Measurements from ENCODE around the gene TRPM8. TPM values are rescaled to one million over a fixed set of nuclear protein-coding genes. Genes with fewer than 3 reads are reported as not detected.

TRPM8 gene
- total and polyA plus RNA-seq, 2 donors from 2014 or later, result 2.5 TPM; not detected in 1

- Histone ChIP-seq H3K36me3 (ENCODE audit: control insufficient read depth in 2 of 3, insufficient read depth in 3 of 3, low read length in 3 of 3) (no peaks in the 10 kb centered on the region), H3K9me3 (ENCODE audit: control insufficient read depth in 2 of 3, insufficient read depth in 1 of 3, low read length in 3 of 3) (no peaks in the 10 kb centered on the region), H3K9ac (ENCODE audit: low read length in 3 of 3) (no peak overlapping the region), H3K27ac (ENCODE audit: low read depth in 2 of 2, low read length in 2 of 2) (no peak overlapping the region), H3K4me3 (ENCODE audit: low read length in 3 of 3) (no peak overlapping the region), H3K4me1 (ENCODE audit: control insufficient read depth in 2 of 3, insufficient read depth in 2 of 3, low read depth in 1 of 3, low read length in 3 of 3) (no peaks in the 10 kb centered on the region), H3K27me3 (ENCODE audit: control insufficient read depth, insufficient read depth, low read length) (no peaks in the 10 kb centered on the region)
- DNase-seq (no peak), FAIRE-seq (no peak)
- intact Hi-C loops (cut with DNase I), result no loop called here
- TF ChIP-seq, protein P1, sequence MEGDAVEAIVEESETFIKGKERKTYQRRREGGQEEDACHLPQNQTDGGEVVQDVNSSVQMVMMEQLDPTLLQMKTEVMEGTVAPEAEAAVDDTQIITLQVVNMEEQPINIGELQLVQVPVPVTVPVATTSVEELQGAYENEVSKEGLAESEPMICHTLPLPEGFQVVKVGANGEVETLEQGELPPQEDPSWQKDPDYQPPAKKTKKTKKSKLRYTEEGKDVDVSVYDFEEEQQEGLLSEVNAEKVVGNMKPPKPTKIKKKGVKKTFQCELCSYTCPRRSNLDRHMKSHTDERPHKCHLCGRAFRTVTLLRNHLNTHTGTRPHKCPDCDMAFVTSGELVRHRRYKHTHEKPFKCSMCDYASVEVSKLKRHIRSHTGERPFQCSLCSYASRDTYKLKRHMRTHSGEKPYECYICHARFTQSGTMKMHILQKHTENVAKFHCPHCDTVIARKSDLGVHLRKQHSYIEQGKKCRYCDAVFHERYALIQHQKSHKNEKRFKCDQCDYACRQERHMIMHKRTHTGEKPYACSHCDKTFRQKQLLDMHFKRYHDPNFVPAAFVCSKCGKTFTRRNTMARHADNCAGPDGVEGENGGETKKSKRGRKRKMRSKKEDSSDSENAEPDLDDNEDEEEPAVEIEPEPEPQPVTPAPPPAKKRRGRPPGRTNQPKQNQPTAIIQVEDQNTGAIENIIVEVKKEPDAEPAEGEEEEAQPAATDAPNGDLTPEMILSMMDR (IDR thresholded peaks at IDR 0.05; ENCODE audit: borderline replicate concordance, extremely low read depth, insufficient read depth), result no peak
These were observed 35.2 kb downstream of the TRPM8 start for GRCh38 chr2:233952335-233952734.

GRCh38 chr2:233953087-233953801 lies 36.1 kb downstream of the TRPM8 start:
- Histone ChIP-seq H3K4me3 (ENCODE audit: low read length in 3 of 3) (no peak overlapping the region), H3K9me3 (ENCODE audit: control insufficient read depth in 2 of 3, insufficient read depth in 1 of 3, low read length in 3 of 3) (no peaks in the 10 kb centered on the region), H3K27ac (ENCODE audit: low read depth in 2 of 2, low read length in 2 of 2) (no peak overlapping the region), H3K36me3 (ENCODE audit: control insufficient read depth in 2 of 3, insufficient read depth in 3 of 3, low read length in 3 of 3) (no peaks in the 10 kb centered on the region), H3K27me3 (ENCODE audit: control insufficient read depth, insufficient read depth, low read length) (no peaks in the 10 kb centered on the region), H3K9ac (ENCODE audit: low read length in 3 of 3) (no peak overlapping the region), H3K4me1 (ENCODE audit: control insufficient read depth in 2 of 3, insufficient read depth in 2 of 3, low read depth in 1 of 3, low read length in 3 of 3) (no peaks in the 10 kb centered on the region)
- FAIRE-seq (no peak), DNase-seq (no peak)
- TF ChIP-seq, protein P1 (IDR thresholded peaks at IDR 0.05; ENCODE audit: borderline replicate concordance, extremely low read depth, insufficient read depth), result no peak
- intact Hi-C loops (cut with DNase I), result no loop called here

DNA sequence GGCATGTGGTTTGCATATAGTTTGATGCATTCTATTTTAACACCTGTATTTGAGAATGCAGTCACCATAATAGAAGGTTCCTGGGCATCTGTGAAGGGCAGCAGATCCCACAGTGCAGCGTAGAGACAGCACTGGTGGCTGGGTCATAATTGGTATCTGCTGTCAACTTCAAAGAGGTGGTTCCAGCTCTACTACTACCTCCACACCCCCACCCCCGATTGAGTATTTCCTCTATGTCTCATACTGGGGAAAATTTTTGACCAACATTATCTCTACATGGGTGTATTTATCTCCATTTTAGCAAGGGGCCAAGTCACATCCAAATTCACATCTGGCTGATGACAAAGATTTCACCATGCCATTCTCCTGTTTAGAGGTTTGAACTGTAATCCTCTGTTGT lies 43.0 kb downstream of the TRPM8 start:
- Histone ChIP-seq H3K27ac (ENCODE audit: low read depth in 2 of 2, low read length in 2 of 2) (no peak overlapping the region), H3K36me3 (ENCODE audit: control insufficient read depth in 2 of 3, insufficient read depth in 3 of 3, low read length in 3 of 3) (no peaks in the 10 kb centered on the region), H3K4me3 (ENCODE audit: low read length in 3 of 3) (no peak overlapping the region), H3K9me3 (ENCODE audit: control insufficient read depth in 2 of 3, insufficient read depth in 1 of 3, low read length in 3 of 3) (no peaks in the 10 kb centered on the region), H3K27me3 (ENCODE audit: control insufficient read depth, insufficient read depth, low read length) (no peaks in the 10 kb centered on the region), H3K4me1 (ENCODE audit: control insufficient read depth in 2 of 3, insufficient read depth in 2 of 3, low read depth in 1 of 3, low read length in 3 of 3) (no peaks in the 10 kb centered on the region), H3K9ac (ENCODE audit: low read length in 3 of 3) (no peak overlapping the region)
- DNase-seq, result no peak
- intact Hi-C loops (cut with DNase I), result no loop called here
- TF ChIP-seq, protein P1 (IDR thresholded peaks at IDR 0.05; ENCODE audit: borderline replicate concordance, extremely low read depth, insufficient read depth), result no peak
- no peak for FAIRE-seq

DNA sequence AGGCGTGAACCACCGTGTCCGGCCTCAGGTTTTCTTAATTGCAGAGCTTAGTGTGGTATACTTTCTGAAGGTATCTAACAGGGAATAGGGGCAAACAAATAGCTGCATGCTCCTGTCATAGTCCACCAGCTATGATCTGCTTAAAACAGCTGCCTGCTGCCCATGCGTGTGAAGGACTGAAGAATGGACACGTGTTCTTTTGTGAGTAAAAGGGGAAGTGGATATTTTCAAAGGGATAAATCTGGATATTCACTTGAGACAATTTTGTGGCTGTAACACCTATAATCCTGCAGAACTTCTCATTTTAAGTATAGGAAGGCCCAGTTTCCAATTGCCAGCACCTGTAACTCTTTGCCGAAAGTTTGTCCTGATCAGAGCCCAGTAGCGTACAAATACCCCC lies 44.7 kb downstream of the TRPM8 start:
- no peaks in the 10 kb centered on the region for H3K27me3 ChIP-seq (ENCODE audit: control insufficient read depth, insufficient read depth, low read length)
- H3K4me3 ChIP-seq (ENCODE audit: low read length in 3 of 3), result no peak overlapping the region
- no peaks in the 10 kb centered on the region for H3K36me3 ChIP-seq (ENCODE audit: control insufficient read depth in 2 of 3, insufficient read depth in 3 of 3, low read length in 3 of 3)
- no peaks in the 10 kb centered on the region for H3K4me1 ChIP-seq (ENCODE audit: control insufficient read depth in 2 of 3, insufficient read depth in 2 of 3, low read depth in 1 of 3, low read length in 3 of 3)
- H3K9ac ChIP-seq (ENCODE audit: low read length in 3 of 3), result no peak overlapping the region
- no peaks in the 10 kb centered on the region for H3K9me3 ChIP-seq (ENCODE audit: control insufficient read depth in 2 of 3, insufficient read depth in 1 of 3, low read length in 3 of 3)
- H3K27ac ChIP-seq (ENCODE audit: low read depth in 2 of 2, low read length in 2 of 2), result no peak overlapping the region
- intact Hi-C loops (cut with DNase I), result no loop called here
- TF ChIP-seq, protein P1 (IDR thresholded peaks at IDR 0.05; ENCODE audit: borderline replicate concordance, extremely low read depth, insufficient read depth), result no peak
- DNase-seq (no peak), FAIRE-seq (no peak)

Measured in kidney (tissue), 14 donors.